ENCODE results near the gene SVIL.
"Not testable (repeated sequence)": the region's sequence is repeated elsewhere in the genome, so short reads cannot be mapped to it uniquely, and the experiment has no call there.

SVIL gene

DNA sequence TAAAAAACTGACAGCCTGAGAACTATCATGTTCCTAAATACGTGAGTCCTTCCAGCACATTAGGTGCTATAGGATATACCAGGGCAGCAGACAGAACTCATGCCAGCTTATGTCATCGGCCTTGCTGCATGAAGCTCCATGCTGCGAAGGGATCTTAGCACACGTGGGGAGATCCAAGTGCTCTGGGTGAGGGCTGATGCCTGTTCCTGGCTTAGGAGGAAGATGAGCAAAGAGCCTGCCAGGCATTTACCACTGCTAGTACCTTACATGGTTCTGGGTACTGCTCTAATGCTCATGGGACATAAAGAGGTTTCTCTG is 43.2 kb downstream of the SVIL start:
- FAIRE-seq (no peak), DNase-seq (ENCODE audit: insufficient read length, low spot score) (no peak)
- TF ChIP-seq, protein P1, sequence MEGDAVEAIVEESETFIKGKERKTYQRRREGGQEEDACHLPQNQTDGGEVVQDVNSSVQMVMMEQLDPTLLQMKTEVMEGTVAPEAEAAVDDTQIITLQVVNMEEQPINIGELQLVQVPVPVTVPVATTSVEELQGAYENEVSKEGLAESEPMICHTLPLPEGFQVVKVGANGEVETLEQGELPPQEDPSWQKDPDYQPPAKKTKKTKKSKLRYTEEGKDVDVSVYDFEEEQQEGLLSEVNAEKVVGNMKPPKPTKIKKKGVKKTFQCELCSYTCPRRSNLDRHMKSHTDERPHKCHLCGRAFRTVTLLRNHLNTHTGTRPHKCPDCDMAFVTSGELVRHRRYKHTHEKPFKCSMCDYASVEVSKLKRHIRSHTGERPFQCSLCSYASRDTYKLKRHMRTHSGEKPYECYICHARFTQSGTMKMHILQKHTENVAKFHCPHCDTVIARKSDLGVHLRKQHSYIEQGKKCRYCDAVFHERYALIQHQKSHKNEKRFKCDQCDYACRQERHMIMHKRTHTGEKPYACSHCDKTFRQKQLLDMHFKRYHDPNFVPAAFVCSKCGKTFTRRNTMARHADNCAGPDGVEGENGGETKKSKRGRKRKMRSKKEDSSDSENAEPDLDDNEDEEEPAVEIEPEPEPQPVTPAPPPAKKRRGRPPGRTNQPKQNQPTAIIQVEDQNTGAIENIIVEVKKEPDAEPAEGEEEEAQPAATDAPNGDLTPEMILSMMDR (IDR thresholded peaks at IDR 0.05; ENCODE audit: insufficient read depth, missing control alignments), result no peak

DNA sequence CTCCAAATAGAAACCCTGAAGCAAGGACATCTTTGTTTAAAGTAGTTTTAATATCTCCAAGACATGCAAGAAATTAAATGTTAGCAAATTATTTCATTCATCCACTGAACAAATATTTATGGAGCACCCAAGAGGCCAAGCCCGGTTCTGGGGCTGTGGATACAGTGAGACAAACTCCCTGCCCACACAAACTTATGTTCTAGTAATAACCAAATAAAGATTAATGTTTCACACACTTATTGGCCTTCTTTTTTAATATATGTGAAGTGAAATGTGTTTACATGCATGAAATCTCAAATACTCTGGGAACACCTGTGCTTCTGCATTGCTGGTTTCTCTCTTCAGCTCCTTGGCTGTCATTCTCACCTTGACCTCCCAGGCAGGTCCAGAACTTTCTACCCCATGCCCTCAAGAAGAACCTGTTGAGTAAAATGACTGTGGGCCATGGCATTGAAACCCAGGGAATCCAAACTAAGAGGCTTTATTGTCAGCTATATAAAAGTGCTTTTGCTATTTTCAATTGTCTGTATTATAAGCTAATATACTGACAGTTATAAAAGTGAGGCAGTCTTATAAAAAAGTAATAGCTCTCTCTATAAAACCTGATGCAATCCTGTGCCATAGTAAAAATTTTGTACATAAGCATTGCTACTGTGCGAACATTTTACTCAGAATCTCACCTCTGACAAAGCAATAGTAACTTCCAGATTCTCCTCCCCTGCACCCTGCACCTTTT is 43.7 kb downstream of the SVIL start:
- FAIRE-seq, result no peak
- no peak for DNase-seq (ENCODE audit: insufficient read length, low spot score)
- TF ChIP-seq, protein P1 (IDR thresholded peaks at IDR 0.05; ENCODE audit: insufficient read depth, missing control alignments), result no peak

DNA sequence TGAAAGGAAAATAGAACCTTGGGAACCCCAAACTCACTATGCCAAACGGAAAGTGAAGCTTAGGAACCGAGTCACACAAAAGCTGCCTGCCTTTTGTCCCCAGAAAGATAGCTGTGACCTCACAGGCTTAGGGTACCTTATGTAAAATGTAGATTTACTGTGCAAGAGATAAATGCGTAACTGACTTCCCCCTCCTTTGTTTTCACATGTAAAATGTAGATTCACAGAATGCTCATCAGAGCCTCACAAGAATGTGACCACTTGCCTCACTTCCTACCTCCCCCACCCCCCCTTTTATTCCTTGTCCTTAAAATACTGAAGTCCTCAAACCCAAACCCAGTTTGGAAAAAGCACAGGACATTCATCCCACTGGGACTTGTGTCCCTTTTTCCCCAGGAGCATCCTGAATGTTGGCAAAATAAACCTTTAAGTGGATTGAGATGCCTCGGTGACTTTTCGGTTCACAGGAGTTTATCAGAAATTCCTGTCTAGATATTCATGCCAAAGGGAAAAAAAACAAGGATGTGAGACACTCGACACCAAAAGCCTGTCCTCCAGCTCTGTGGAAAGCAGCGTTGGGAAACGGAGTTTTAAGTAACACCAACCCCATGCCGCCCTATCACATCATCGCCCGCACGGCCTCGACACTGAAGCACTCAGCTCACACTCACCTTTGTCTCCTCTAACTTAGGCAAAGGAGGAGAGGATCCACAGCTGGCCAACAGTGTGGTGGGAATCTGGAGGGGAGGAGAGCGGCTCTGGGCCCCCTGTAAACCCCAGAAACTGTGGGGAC is 45.9 kb downstream of the SVIL start:
- TF ChIP-seq, protein P1 (IDR thresholded peaks at IDR 0.05; ENCODE audit: insufficient read depth, missing control alignments), result no peak
- FAIRE-seq (no peak), DNase-seq (ENCODE audit: insufficient read length, low spot score) (no peak)

DNA sequence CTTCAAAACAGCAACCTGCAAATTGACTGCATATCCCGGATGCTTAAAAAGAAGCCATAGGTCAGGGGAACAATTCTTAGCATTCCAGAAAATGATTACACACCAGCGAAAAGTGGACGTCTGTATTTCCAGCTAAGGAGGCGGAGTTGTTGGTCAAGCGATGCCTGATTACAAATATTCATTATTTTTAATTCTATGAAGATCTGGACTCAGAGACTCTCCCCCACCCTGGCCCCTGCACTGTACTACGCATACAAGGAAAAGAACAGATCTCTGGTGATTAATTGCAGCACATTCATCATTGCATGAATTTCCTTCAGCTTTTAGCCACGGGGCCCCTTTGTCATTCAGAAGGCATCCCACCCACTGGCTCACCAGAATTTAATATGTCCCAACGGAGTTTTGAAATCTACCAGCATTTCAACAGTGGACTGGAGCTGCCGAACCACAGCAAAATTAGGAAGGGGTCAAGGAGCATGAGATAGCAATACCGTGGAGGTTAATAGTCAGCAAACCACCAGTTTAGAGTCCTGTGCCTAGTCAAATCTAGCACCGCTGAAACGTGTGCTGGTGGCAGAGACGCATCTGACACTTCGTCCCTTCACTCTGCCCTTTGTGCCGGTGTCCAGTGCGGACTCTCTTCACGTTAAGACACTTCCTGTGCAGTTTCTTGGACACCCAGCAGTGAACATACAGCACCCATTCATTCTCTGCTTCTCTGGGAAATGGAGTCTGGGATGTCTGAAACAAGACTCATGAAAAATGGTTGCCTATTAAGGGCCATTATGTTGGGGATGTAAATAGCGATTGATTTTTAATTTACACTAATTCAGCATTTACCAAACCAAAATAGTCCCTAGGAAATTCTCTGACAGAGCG is 46.8 kb downstream of the SVIL start:
- FAIRE-seq; DNase-seq (ENCODE audit: insufficient read length, low spot score): not testable (repeated sequence)

DNA sequence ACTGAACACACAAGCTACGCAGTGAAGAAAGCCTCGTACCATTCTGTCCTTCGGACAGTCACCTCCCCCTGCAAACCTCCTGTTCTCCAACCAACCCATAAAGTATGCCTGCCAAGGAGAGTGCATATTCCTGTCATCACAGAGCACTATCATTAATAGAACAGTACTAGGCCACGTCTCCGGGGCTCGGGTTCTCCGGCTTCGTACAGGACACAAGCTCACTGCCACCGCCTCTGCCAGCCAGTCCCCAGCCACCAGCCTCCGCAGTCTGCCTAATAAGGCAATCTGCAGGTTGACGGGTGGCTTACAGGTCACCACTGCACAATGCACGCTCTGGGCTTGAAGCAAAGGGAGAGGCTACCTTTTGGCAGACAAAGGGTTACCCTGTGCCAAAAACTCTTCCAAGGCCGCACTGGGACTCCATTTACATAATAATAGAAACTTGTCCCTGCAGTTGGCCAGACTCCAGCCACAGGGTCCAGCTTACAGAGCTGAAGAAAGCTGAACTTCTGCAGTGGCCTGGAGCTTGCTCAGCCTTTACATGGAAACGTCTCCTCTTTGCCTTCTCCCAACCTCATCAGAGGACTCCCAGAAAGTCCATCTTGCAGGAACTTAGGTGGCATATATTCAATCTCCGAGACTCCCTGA is 47.5 kb downstream of the SVIL start:
- not testable (repeated sequence) for FAIRE-seq; DNase-seq (ENCODE audit: insufficient read length, low spot score)

DNA sequence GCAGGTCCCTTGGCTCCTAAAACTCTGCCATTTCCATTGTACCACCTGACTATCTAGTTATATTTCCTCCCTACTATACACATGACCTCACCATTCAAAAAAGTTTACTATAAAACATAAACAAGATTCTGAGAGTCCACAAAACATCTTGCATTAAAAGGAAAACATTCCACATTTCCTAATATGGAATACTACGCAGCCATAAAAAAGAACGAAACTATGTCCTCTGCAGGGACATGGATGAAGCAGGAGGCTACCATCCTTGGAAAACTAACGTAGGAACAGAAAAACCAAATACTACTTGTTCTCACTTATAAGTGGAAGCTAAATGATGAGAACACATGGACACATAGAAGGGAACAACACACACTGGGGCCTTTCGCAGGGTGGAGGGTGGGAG is 48.3 kb downstream of the SVIL start:
- FAIRE-seq (no peak), DNase-seq (ENCODE audit: insufficient read length, low spot score) (no peak)
- TF ChIP-seq, protein P1 (IDR thresholded peaks at IDR 0.05; ENCODE audit: insufficient read depth, missing control alignments), result no peak

DNA sequence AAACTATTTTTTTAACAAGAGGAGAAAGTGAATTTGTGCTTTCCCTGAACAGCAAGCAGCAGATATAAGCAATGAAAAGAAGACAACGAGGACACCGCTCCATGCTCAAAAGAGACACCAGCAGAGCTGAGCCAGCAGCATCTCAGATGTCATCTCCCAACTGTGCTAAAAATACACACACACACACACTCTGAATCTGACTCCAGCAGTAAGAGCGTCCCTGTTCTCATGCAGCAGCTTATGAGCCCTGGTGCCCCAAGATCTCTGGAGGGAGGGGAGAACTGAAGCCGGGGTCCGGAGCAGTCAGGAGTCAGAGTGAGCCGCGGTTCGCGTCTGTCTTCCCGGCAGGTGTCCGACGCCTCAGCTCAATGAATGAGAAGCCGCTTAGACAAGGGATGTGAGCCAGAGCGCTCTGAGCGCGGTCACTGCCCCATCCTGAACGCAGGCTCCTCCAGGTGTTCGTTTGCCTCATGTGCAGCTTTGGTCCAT is 49.2 kb downstream of the SVIL start:
- no peak for DNase-seq (ENCODE audit: insufficient read length, low spot score)
- no peak for FAIRE-seq
- TF ChIP-seq, protein P1 (IDR thresholded peaks at IDR 0.05; ENCODE audit: insufficient read depth, missing control alignments), result no peak

All from D721Med (cell line).